Loucy (cell line): ENCODE measurements around the gene CIB4.

Experiments used
- H2AFZ ChIP-seq: fragments of 200-600 bp; sonication (generic); 2 replicates; pipeline ENCODE4 v1.6.0; 2016; ENCODE audit warnings: antibody characterized with exemption, mild to moderate bottlenecking, low read length, moderate library complexity
- H3F3A ChIP-seq: fragments of 200-600 bp; 2 replicates; pipeline ENCODE4 v1.6.0; 2016; ENCODE audit warnings: antibody characterized with exemption, low read depth, mild to moderate bottlenecking
- H3K27me3 ChIP-seq: fragments of 200-600 bp; sonication (generic); 2 replicates; pipeline ENCODE4 v1.6.1; 2014; ENCODE audit warnings: low read length, mild to moderate bottlenecking; ENCODE audit not compliant: insufficient read depth, poor library complexity, severe bottlenecking
- H3K36me3 ChIP-seq: fragments of 200-600 bp; sonication (generic); 2 replicates; pipeline ENCODE4 v1.6.1; 2016; ENCODE audit warnings: low read length; ENCODE audit not compliant: insufficient read depth
- H3K4me1 ChIP-seq: fragments of 200-600 bp; sonication (generic); 2 replicates; pipeline ENCODE4 v1.5.1; 2014; ENCODE audit warnings: low read length, mild to moderate bottlenecking; ENCODE audit not compliant: insufficient read depth, poor library complexity, severe bottlenecking
- H3K4me2 ChIP-seq: fragments of 200-600 bp; sonication (generic); 2 replicates; pipeline ENCODE4 v1.6.0; 2014; ENCODE audit warnings: antibody characterized with exemption, low read length, low read depth, mild to moderate bottlenecking; ENCODE audit not compliant: poor library complexity, severe bottlenecking
- H3K4me3 ChIP-seq: fragments of 200-600 bp; sonication (generic); 2 replicates; pipeline ENCODE4 v1.5.1; 2014; ENCODE audit warnings: low read length, mild to moderate bottlenecking, mixed read lengths; ENCODE audit not compliant: poor library complexity, severe bottlenecking
- H3K79me2 ChIP-seq: fragments of 200-600 bp; sonication (generic); 2 replicates; pipeline ENCODE4 v1.6.1; 2014; ENCODE audit warnings: low read length; ENCODE audit not compliant: insufficient read depth
- H3K9ac ChIP-seq: fragments of 200-600 bp; sonication (generic); 2 replicates; pipeline ENCODE4 v1.6.0; 2014; ENCODE audit warnings: mild to moderate bottlenecking, low read depth, low read length, moderate library complexity; ENCODE audit not compliant: poor library complexity, severe bottlenecking
- H3K9me2 ChIP-seq: fragments of 200-600 bp; sonication (generic); replicated peaks from 2 replicates; pipeline ENCODE4 v1.6.1; 2016; ENCODE audit warnings: low read depth, low read length, mixed read lengths
- H3K9me3 ChIP-seq: fragments of 200-600 bp; sonication (generic); 2 replicates; pipeline ENCODE4 v1.6.1; 2014; ENCODE audit warnings: mild to moderate bottlenecking, antibody characterized with exemption, low read length, low read depth; ENCODE audit not compliant: insufficient read depth
- H4K20me1 ChIP-seq: fragments of 200-600 bp; sonication (generic); 2 replicates; pipeline ENCODE4 v1.6.0; 2014; ENCODE audit warnings: antibody characterized with exemption, low read length, mild to moderate bottlenecking; ENCODE audit not compliant: insufficient read depth, poor library complexity, severe bottlenecking
- CTCF ChIP-seq: fragments of 200-600 bp; sonication (generic); conservative IDR thresholded peaks from 2 replicates; pipeline ENCODE4 v1.5.1; 2014; ENCODE audit warnings: mild to moderate bottlenecking, antibody characterized with exemption, low read length
- EZH2phosphoT487 ChIP-seq: fragments of 200-600 bp; IDR thresholded peaks from 2 replicates; pipeline ENCODE4 v1.6.1; 2018; ENCODE audit warnings: antibody characterized with exemption, mild to moderate bottlenecking, moderate library complexity, borderline replicate concordance

The CIB4 gene

GRCh38 chr2:26644188-26644835 is 3.1 kb upstream of the CIB4 start:
- Histone ChIP-seq H3K4me3 (no peak overlapping the region), H3K27me3 (no peaks in the 10 kb centered on the region), H3K9me2 (no peaks in the 10 kb centered on the region), H2AFZ (no peak overlapping the region), H3K9ac (no peak overlapping the region), H3K36me3 (no peaks in the 10 kb centered on the region), H4K20me1 (no peaks in the 10 kb centered on the region), H3K9me3 (no peaks in the 10 kb centered on the region), H3K79me2 (no peaks in the 10 kb centered on the region), H3K4me2 (no peak overlapping the region), H3F3A (no peaks in the 10 kb centered on the region), H3K4me1 (no peaks in the 10 kb centered on the region)
- TF ChIP-seq EZH2phosphoT487 (no peak), CTCF (no peak)

- Histone ChIP-seq H3K9me3 (no peaks in the 10 kb centered on the region), H2AFZ (no peak overlapping the region), H3K4me3 (no peak overlapping the region), H3K4me1 (no peaks in the 10 kb centered on the region), H3F3A (no peaks in the 10 kb centered on the region), H4K20me1 (no peaks in the 10 kb centered on the region), H3K27me3 (no peaks in the 10 kb centered on the region), H3K4me2 (no peak overlapping the region), H3K79me2 (no peaks in the 10 kb centered on the region), H3K36me3 (no peaks in the 10 kb centered on the region), H3K9ac (no peak overlapping the region), H3K9me2 (no peaks in the 10 kb centered on the region)
- TF ChIP-seq CTCF, result no peak
- TF ChIP-seq EZH2phosphoT487, result no peak
These were observed 1.3 kb upstream of the CIB4 start for GRCh38 chr2:26642429-26642828.

GRCh38 chr2:26640331-26640745 is 828 bp downstream of the CIB4 start:
- no peaks in the 10 kb centered on the region for H3F3A ChIP-seq
- no peaks in the 10 kb centered on the region for H3K9me2 ChIP-seq
- no peaks in the 10 kb centered on the region for H3K9me3 ChIP-seq
- H3K4me1 ChIP-seq, result no peaks in the 10 kb centered on the region
- H4K20me1 ChIP-seq, result no peaks in the 10 kb centered on the region
- H3K79me2 ChIP-seq, result no peaks in the 10 kb centered on the region
- H3K27me3 ChIP-seq, result no peaks in the 10 kb centered on the region
- H3K4me2 ChIP-seq, result no peak overlapping the region
- no peaks in the 10 kb centered on the region for H3K36me3 ChIP-seq
- H3K4me3 ChIP-seq, result no peak overlapping the region
- TF ChIP-seq CTCF (no peak), EZH2phosphoT487 (no peak)
- no peak overlapping the region for H3K9ac ChIP-seq
- peak overlapping the region; percentile 34; the same call in 1 of the 2 replicates for H2AFZ ChIP-seq
